ELF-1 (cell line): Measurements from ENCODE around the gene SLC30A4.
"Not testable (repeated sequence)": the region's sequence is repeated elsewhere in the genome, so short reads cannot be mapped to it uniquely, and the experiment has no call there.

Experiments used
- DNase-seq: peaks from one replicate; pipeline ENCODE4 v3.0.0-alpha.2; 2016; ENCODE audit warnings: low read depth, low spot score

The SLC30A4 gene

GRCh38 chr15:45522328-45523165 lies at the start of gene SLC30A4:
Gene SLC30A4 (minus strand): TSS chr15:45522755. CDS start chr15:45522354, 401 bp downstream.
- peak; percentile 59 for DNase-seq

- no peak for DNase-seq
Observed at GRCh38 chr15:45555934-45556608, 33.5 kb upstream of the SLC30A4 start.

- no peak for DNase-seq
Observed at GRCh38 chr15:45551676-45552075, 29.1 kb upstream of the SLC30A4 start.

- no peak for DNase-seq
Observed at GRCh38 chr15:45550436-45550835, 27.9 kb upstream of the SLC30A4 start.

GRCh38 chr15:45549541-45550220 lies 27.1 kb upstream of the SLC30A4 start:
- DNase-seq: no peak

GRCh38 chr15:45548753-45549520 lies 26.4 kb upstream of the SLC30A4 start:
- DNase-seq: no peak

GRCh38 chr15:45546789-45547188 lies 24.2 kb upstream of the SLC30A4 start:
- DNase-seq: no peak

GRCh38 chr15:45544266-45545023 lies 21.9 kb upstream of the SLC30A4 start:
- DNase-seq: no peak

- DNase-seq: no peak
Observed at GRCh38 chr15:45543051-45543450, 20.5 kb upstream of the SLC30A4 start.

- no peak for DNase-seq
Observed at GRCh38 chr15:45540531-45540930, 18.0 kb upstream of the SLC30A4 start.

GRCh38 chr15:45539680-45540079 lies 17.1 kb upstream of the SLC30A4 start:
- DNase-seq: no peak

GRCh38 chr15:45536934-45537333 lies 14.4 kb upstream of the SLC30A4 start:
- no peak for DNase-seq

- DNase-seq: peak; percentile 60
Observed at GRCh38 chr15:45535486-45536042, 13.0 kb upstream of the SLC30A4 start.

GRCh38 chr15:45534821-45535220 lies 12.3 kb upstream of the SLC30A4 start:
- no peak for DNase-seq

- not testable (repeated sequence) for DNase-seq
Observed at GRCh38 chr15:45532892-45533291, 10.3 kb upstream of the SLC30A4 start.

- DNase-seq: no peak
Observed at GRCh38 chr15:45529613-45530012, 7.1 kb upstream of the SLC30A4 start.

GRCh38 chr15:45527086-45527485 lies 4.5 kb upstream of the SLC30A4 start:
- no peak for DNase-seq

GRCh38 chr15:45523166-45523460 lies 558 bp upstream of the SLC30A4 start:
- DNase-seq: no peak

GRCh38 chr15:45521596-45522327 lies 793 bp downstream of the SLC30A4 start:
- no peak for DNase-seq

- DNase-seq: no peak
Observed at GRCh38 chr15:45510758-45511280, 11.7 kb downstream of the SLC30A4 start.
